MM.1S (cell line): ENCODE measurements around the gene LHPP.

ENCODE experiments used
- DNase-seq: peaks from one replicate; pipeline ENCODE4 v3.0.0-alpha.2; 2015
- H2AFZ ChIP-seq: fragments of 300-600 bp; sonication (generic); 2 replicates; pipeline ENCODE4 v1.6.0; 2016; ENCODE audit warnings: antibody characterized with exemption, low read length
- H3F3A ChIP-seq: fragments of 300-600 bp; sonication (generic); 2 replicates; pipeline ENCODE4 v1.6.1; 2016; ENCODE audit warnings: mild to moderate bottlenecking, antibody characterized with exemption, low read length, moderate library complexity, mixed read lengths; ENCODE audit not compliant: insufficient read depth
- H3K27ac ChIP-seq: fragments of 300-600 bp; sonication (generic); 2 replicates; pipeline ENCODE4 v1.5.1; 2016; ENCODE audit warnings: mild to moderate bottlenecking, low read length
- H3K27me3 ChIP-seq: fragments of 300-600 bp; sonication (generic); replicated peaks from 2 replicates; pipeline ENCODE4 v1.6.0; 2016; ENCODE audit warnings: low read length; ENCODE audit not compliant: insufficient read depth
- H3K36me3 ChIP-seq: fragments of 300-600 bp; sonication (generic); replicated peaks from 2 replicates; pipeline ENCODE4 v1.6.1; 2016; ENCODE audit warnings: mild to moderate bottlenecking, low read length, mixed read lengths; ENCODE audit not compliant: insufficient read depth
- H3K4me1 ChIP-seq: fragments of 300-600 bp; sonication (generic); 2 replicates; pipeline ENCODE4 v1.6.1; 2016; ENCODE audit warnings: low read length, mixed read lengths
- H3K4me2 ChIP-seq: fragments of 300-600 bp; sonication (generic); 2 replicates; pipeline ENCODE4 v1.6.0; 2016; ENCODE audit warnings: low read depth, low read length
- H3K4me3 ChIP-seq: fragments of 300-600 bp; sonication (generic); 2 replicates; pipeline ENCODE4 v1.5.1; 2016; ENCODE audit warnings: low read length, mixed read lengths
- H3K79me2 ChIP-seq: fragments of 300-600 bp; sonication (generic); 2 replicates; pipeline ENCODE4 v1.6.1; 2016; ENCODE audit warnings: mixed run types, low read length, mixed read lengths
- H3K9ac ChIP-seq: fragments of 300-600 bp; sonication (generic); 2 replicates; pipeline ENCODE4 v1.6.1; 2016; ENCODE audit warnings: low read length, mixed read lengths
- H3K9me2 ChIP-seq: fragments of 300-600 bp; sonication (generic); replicated peaks from 2 replicates; pipeline ENCODE4 v1.6.1; 2016; ENCODE audit warnings: mild to moderate bottlenecking, low read length, mixed read lengths; ENCODE audit not compliant: insufficient read depth
- H3K9me3 ChIP-seq: fragments of 300-600 bp; sonication (generic); replicated peaks from 2 replicates; pipeline ENCODE4 v1.6.1; 2016; ENCODE audit warnings: mild to moderate bottlenecking, low read length, mixed read lengths; ENCODE audit not compliant: insufficient read depth
- H4K20me1 ChIP-seq: fragments of 300-600 bp; sonication (generic); 2 replicates; pipeline ENCODE4 v1.6.1; 2016; ENCODE audit warnings: mild to moderate bottlenecking, low read length, moderate library complexity, mixed read lengths; ENCODE audit not compliant: insufficient read depth
- EZH2 ChIP-seq: fragments of 300-600 bp; sonication (generic); optimal IDR thresholded peaks from 2 replicates; pipeline ENCODE3; 2017; ENCODE audit warnings: low read depth, mild to moderate bottlenecking, antibody characterized with exemption, low read length, mixed read lengths
- EZH2phosphoT487 ChIP-seq: fragments of 300-600 bp; sonication (generic); IDR thresholded peaks from 2 replicates; pipeline ENCODE4 v1.6.1; 2018; ENCODE audit warnings: antibody characterized with exemption, low read length
- TF ChIP-seq, protein P1 (sequence below): fragments of 300-600 bp; sonication (generic); IDR thresholded peaks from 2 replicates; pipeline ENCODE4 v1.5.1; 2016; ENCODE audit warnings: antibody characterized with exemption, low read length, mixed read lengths

Gene LHPP

GRCh38 chr10:124611738-124612137 lies 150.1 kb downstream of the LHPP start:
- no peak for DNase-seq
- no peaks in the 10 kb centered on the region for H3K79me2 ChIP-seq
- no peaks in the 10 kb centered on the region for H3K27me3 ChIP-seq
- no peaks in the 10 kb centered on the region for H3K4me1 ChIP-seq
- TF ChIP-seq EZH2 (no peak), EZH2phosphoT487 (no peak)
- TF ChIP-seq, protein P1, sequence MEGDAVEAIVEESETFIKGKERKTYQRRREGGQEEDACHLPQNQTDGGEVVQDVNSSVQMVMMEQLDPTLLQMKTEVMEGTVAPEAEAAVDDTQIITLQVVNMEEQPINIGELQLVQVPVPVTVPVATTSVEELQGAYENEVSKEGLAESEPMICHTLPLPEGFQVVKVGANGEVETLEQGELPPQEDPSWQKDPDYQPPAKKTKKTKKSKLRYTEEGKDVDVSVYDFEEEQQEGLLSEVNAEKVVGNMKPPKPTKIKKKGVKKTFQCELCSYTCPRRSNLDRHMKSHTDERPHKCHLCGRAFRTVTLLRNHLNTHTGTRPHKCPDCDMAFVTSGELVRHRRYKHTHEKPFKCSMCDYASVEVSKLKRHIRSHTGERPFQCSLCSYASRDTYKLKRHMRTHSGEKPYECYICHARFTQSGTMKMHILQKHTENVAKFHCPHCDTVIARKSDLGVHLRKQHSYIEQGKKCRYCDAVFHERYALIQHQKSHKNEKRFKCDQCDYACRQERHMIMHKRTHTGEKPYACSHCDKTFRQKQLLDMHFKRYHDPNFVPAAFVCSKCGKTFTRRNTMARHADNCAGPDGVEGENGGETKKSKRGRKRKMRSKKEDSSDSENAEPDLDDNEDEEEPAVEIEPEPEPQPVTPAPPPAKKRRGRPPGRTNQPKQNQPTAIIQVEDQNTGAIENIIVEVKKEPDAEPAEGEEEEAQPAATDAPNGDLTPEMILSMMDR: no peak
- H3K4me2 ChIP-seq: no peak overlapping the region
- H3K4me3 ChIP-seq: no peak overlapping the region
- H3K9ac ChIP-seq: no peak overlapping the region
- H3K9me3 ChIP-seq: no peaks in the 10 kb centered on the region
- no peak overlapping the region for H2AFZ ChIP-seq
- no peaks in the 10 kb centered on the region for H3K9me2 ChIP-seq
- no peak overlapping the region for H3K27ac ChIP-seq
- H3F3A ChIP-seq: no peaks in the 10 kb centered on the region
- H3K36me3 ChIP-seq: no peaks in the 10 kb centered on the region
- no peaks in the 10 kb centered on the region for H4K20me1 ChIP-seq

- Histone ChIP-seq H4K20me1 (no peaks in the 10 kb centered on the region), H3K4me1 (no peaks in the 10 kb centered on the region), H3K4me3 (no peak overlapping the region), H3K9me2 (no peaks in the 10 kb centered on the region), H3K27me3 (no peaks in the 10 kb centered on the region), H3K36me3 (no peaks in the 10 kb centered on the region), H3K4me2 (no peak overlapping the region), H3K27ac (no peak overlapping the region), H3F3A (no peaks in the 10 kb centered on the region), H3K79me2 (no peaks in the 10 kb centered on the region), H3K9me3 (no peaks in the 10 kb centered on the region), H2AFZ (no peak overlapping the region), H3K9ac (no peak overlapping the region)
- DNase-seq: no peak
- TF ChIP-seq EZH2phosphoT487: no peak
- TF ChIP-seq, protein P1: no peak
- TF ChIP-seq EZH2: no peak
These were observed 151.2 kb downstream of the LHPP start for GRCh38 chr10:124612611-124613498.

DNA sequence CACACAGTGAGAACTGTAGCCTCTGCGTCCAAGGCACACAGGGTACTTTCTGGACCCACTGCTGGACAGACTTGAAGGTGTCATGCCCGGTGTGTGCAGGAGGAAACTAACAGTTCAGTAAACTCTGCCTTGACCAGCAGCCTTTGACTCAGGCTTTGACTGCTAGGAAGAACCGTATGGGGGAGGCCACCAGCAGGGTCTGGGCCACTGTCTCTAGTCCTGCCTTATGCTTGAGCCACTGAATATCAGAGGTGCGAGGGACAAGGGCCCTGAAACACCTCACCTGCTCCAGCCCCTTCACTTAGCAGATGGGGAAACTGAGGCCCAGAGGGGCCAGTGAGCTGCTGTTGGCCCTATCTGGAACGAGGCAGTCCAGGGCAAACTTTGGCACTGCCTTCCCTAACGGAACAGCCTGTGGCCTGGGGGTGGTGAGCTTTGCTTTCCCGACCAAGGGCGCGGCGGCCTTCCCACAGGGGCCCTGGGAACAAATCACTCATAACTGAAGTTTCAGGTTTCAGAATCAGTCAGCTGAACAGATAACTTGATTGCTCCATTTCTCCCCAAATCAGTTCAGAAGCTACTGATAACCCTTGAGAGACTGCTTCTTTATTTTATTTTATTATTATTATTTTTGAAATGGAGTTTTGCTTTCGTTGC lies 152.5 kb downstream of the LHPP start:
- H3K4me1 ChIP-seq: no peaks in the 10 kb centered on the region
- no peaks in the 10 kb centered on the region for H3K36me3 ChIP-seq
- H3K27ac ChIP-seq: no peak overlapping the region
- H3K79me2 ChIP-seq: no peaks in the 10 kb centered on the region
- no peaks in the 10 kb centered on the region for H3K9me3 ChIP-seq
- H3K9ac ChIP-seq: no peak overlapping the region
- H3K27me3 ChIP-seq: no peaks in the 10 kb centered on the region
- no peaks in the 10 kb centered on the region for H3F3A ChIP-seq
- TF ChIP-seq, protein P1: no peak
- TF ChIP-seq EZH2 (no peak), EZH2phosphoT487 (no peak)
- H4K20me1 ChIP-seq: no peaks in the 10 kb centered on the region
- no peaks in the 10 kb centered on the region for H3K9me2 ChIP-seq
- H3K4me2 ChIP-seq: no peak overlapping the region
- no peak for DNase-seq
- no peak overlapping the region for H3K4me3 ChIP-seq
- H2AFZ ChIP-seq: no peak overlapping the region
